ENCODE data around the gene MYO9B. TPM values are rescaled to one million over a fixed set of nuclear protein-coding genes. Genes with fewer than 3 reads are reported as not detected.

Gene MYO9B
- total and polyA plus RNA-seq, 2 of the 13 experiments (the other 11 are each of a cell fraction or from before 2014, with no cell fraction given), result 18.0 to 18.3 TPM

GRCh38 chr19:17215127-17215971, 139.8 kb downstream of the MYO9B start, which contains the start of gene USE1 (continued):
- TF ChIP-seq, protein P1, sequence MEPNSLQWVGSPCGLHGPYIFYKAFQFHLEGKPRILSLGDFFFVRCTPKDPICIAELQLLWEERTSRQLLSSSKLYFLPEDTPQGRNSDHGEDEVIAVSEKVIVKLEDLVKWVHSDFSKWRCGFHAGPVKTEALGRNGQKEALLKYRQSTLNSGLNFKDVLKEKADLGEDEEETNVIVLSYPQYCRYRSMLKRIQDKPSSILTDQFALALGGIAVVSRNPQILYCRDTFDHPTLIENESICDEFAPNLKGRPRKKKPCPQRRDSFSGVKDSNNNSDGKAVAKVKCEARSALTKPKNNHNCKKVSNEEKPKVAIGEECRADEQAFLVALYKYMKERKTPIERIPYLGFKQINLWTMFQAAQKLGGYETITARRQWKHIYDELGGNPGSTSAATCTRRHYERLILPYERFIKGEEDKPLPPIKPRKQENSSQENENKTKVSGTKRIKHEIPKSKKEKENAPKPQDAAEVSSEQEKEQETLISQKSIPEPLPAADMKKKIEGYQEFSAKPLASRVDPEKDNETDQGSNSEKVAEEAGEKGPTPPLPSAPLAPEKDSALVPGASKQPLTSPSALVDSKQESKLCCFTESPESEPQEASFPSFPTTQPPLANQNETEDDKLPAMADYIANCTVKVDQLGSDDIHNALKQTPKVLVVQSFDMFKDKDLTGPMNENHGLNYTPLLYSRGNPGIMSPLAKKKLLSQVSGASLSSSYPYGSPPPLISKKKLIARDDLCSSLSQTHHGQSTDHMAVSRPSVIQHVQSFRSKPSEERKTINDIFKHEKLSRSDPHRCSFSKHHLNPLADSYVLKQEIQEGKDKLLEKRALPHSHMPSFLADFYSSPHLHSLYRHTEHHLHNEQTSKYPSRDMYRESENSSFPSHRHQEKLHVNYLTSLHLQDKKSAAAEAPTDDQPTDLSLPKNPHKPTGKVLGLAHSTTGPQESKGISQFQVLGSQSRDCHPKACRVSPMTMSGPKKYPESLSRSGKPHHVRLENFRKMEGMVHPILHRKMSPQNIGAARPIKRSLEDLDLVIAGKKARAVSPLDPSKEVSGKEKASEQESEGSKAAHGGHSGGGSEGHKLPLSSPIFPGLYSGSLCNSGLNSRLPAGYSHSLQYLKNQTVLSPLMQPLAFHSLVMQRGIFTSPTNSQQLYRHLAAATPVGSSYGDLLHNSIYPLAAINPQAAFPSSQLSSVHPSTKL (CRISPR knock-in tag; IDR thresholded peaks at IDR 0.05), result peak; percentile 51; the same call in 1 of the 2 replicates
- no peak; the same call in 1 of the 2 replicates for TF ChIP-seq ZSCAN31 (CRISPR knock-in tag; IDR thresholded peaks at IDR 0.05; ENCODE audit: low read depth)
- TF ChIP-seq GFI1 (CRISPR knock-in tag; IDR thresholded peaks at IDR 0.05; ENCODE audit: borderline replicate concordance), result 0 out of 2 replicates have a peak, but pooled peaks have one; percentile 33
- 0 out of 2 replicates have a peak, but pooled peaks have one; percentile 66 for TF ChIP-seq ZNF224 (CRISPR knock-in tag; IDR thresholded peaks at IDR 0.05)
- TF ChIP-seq HIVEP1 (CRISPR knock-in tag; IDR thresholded peaks at IDR 0.05), result peak; percentile 64
- no peak for TF ChIP-seq BHLHE40 (IDR thresholded peaks at IDR 0.05; ENCODE audit: low read length)
- no peak for TF ChIP-seq EHMT2 (IDR thresholded peaks at IDR 0.05; ENCODE audit: borderline replicate concordance, low read depth, low read length)
- TF ChIP-seq ZNF317 (CRISPR knock-in tag; IDR thresholded peaks at IDR 0.05), result peak; percentile 80
- peak; percentile 56 for TF ChIP-seq ZEB1 (IDR thresholded peaks at IDR 0.05; ENCODE audit: insufficient replicate concordance, low read depth)
- TF ChIP-seq ZNF780A (CRISPR knock-in tag; IDR thresholded peaks at IDR 0.05), result no peak
- peak; percentile 74; the same call in 1 of the 2 replicates for TF ChIP-seq ZNF784 (CRISPR knock-in tag; IDR thresholded peaks at IDR 0.05; ENCODE audit: borderline replicate concordance)
- peak; percentile 89; the same call in 1 of the 2 replicates for TF ChIP-seq ZFY (CRISPR knock-in tag; IDR thresholded peaks at IDR 0.05)
- TF ChIP-seq, protein P2, sequence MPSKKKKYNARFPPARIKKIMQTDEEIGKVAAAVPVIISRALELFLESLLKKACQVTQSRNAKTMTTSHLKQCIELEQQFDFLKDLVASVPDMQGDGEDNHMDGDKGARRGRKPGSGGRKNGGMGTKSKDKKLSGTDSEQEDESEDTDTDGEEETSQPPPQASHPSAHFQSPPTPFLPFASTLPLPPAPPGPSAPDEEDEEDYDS (CRISPR knock-in tag; IDR thresholded peaks at IDR 0.05), result no peak
- TF ChIP-seq KDM5B (CRISPR knock-in tag; IDR thresholded peaks at IDR 0.05; ENCODE audit: borderline replicate concordance), result peak; percentile 94
- no peak for TF ChIP-seq AHR (CRISPR knock-in tag; IDR thresholded peaks at IDR 0.05)
- no peak; the same call in 1 of the 2 replicates for TF ChIP-seq MEF2D (CRISPR knock-in tag; IDR thresholded peaks at IDR 0.05)
- no peak for TF ChIP-seq NFIB (CRISPR knock-in tag; IDR thresholded peaks at IDR 0.05; ENCODE audit: borderline replicate concordance)
- TF ChIP-seq ZGPAT (CRISPR knock-in tag; IDR thresholded peaks at IDR 0.05), result peak; percentile 90
- peak; percentile 46; the same call in 1 of the 2 replicates for TF ChIP-seq NFIC (IDR thresholded peaks at IDR 0.05; ENCODE audit: low read length)
- no peak for TF ChIP-seq ZNF569 (CRISPR knock-in tag; IDR thresholded peaks at IDR 0.05; ENCODE audit: borderline replicate concordance)
- 0 out of 2 replicates have a peak, but pooled peaks have one; percentile 46 for TF ChIP-seq BORCS8-MEF2B (CRISPR knock-in tag; IDR thresholded peaks at IDR 0.05)
- no peak for TF ChIP-seq CEBPB (IDR thresholded peaks at IDR 0.05; ENCODE audit: borderline replicate concordance, low read depth, low read length)
